NOMO-1 (cell line): ENCODE measurements around the gene ZNF716.
"Not testable (repeated sequence)": the region's sequence is repeated elsewhere in the genome, so short reads cannot be mapped to it uniquely, and the experiment has no call there.

Source experiments
- DNase-seq, 2 experiments: peaks; one replicate each; lab custom pipeline; 2025; ENCODE audit not compliant: unreplicated experiment in 2 of 2; lab: John Stamatoyannopoulos, UW

ZNF716 gene

GRCh38 chr7:57449904-57450303 is at the start of gene ZNF716:
ZNF716 (plus strand) TSS chr7:57450177; CDS start chr7:57450289, 112 bp downstream.
- DNase-seq, result no peak

GRCh38 chr7:57400531-57401155 is 49.3 kb upstream of the ZNF716 start:
- DNase-seq, result no peak

DNA sequence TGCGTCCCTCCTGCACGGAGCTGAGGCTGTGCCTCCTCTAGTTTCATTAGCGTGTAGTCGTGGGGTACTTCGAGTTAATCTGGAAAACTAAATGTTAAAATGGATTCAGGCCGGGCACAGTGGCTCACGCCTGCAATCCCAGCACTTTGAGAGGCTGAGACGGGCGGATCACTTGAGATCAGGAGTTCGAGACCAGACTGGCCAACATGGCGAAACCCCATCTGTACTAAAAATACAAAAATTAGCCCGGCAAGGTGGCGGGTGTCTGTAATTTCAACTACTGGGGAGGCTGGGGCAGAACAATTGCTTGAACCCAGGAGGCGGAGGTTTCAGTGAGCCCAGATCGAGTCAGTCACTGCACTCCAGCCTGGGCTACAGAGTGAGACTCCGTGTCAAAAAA is 46.9 kb upstream of the ZNF716 start:
- DNase-seq, result not testable (repeated sequence)

GRCh38 chr7:57403601-57404342 is 46.2 kb upstream of the ZNF716 start:
- DNase-seq, result no peak

DNA sequence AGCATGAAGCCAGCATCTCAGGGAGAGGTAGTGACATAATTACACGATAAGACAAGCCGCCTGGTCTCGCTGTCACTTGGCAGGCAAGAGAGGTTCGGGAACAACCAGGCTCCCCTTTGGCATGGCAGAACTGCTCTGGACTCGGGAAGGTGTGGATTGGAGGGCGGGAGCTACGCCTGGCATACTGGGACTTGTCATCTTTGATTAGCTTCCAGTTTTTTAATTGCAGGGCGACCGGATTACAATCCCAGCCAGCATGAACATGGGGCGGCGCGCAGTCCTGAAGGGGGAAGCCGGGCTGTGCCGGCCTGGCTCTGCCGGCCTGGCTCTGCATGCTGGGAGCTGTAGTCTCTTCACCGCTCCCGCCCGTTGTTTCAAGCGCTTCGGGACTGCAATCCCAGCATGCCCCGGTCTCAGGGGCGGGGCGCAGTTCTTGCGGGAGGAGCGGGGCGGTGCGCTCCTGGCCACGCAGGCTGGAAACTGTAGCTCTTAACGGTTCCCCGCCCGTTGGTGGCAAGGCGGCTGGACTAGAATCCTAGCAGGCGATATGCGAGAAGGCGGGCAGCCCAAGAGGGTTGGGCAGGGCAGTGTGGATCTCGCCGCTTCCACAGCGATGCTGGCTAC is 45.5 kb upstream of the ZNF716 start:
- no peak for DNase-seq

GRCh38 chr7:57404967-57405421 is 45.0 kb upstream of the ZNF716 start:
- no peak for DNase-seq

- no peak for DNase-seq
These were observed 42.9 kb upstream of the ZNF716 start for GRCh38 chr7:57407125-57407524.

- no peak for DNase-seq
These were observed 37.8 kb upstream of the ZNF716 start for GRCh38 chr7:57412168-57412567.

GRCh38 chr7:57412618-57413017 is 37.4 kb upstream of the ZNF716 start:
- no peak for DNase-seq

- DNase-seq, result no peak
These were observed 36.2 kb upstream of the ZNF716 start for GRCh38 chr7:57413529-57414398.

DNA sequence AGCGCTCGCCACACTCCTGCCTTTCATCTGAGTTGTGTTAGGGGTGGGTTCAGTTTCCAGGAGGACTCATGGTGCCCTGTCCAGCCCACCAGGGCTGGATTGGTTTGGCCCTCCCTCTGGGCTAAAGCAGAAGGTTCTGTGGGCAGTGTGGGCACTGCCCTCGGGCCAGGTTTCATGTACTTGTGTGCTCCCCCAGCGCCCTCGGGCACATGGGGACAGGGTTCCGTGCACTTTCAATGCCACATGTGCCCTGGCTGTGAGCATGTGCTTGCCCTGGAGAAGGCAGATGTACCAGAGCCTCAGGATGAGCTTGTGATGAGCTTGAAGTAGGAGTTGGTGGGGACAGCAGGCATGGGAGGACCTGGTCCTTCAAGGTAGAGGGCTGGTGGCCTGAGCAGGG is 35.6 kb upstream of the ZNF716 start:
- DNase-seq, result no peak

DNA sequence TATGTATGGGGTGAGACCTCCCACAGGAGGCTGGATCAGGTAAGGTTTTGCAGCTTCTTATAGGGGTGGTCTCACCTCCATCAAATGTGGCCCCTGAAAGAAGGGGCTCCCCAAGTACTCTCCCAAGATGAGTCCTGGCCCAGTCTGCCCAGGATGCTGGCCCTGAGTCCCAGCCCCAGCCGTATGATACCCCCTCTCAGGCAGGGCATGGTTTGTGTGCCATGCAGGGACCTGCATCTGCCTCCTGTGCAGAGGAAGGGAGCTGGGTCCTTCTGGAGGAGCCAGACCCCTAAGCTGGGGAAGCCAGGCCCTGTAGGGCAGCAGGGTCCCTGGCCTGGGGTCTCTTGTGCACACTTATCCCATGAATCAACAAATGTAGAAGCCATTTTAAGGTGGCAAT is 35.1 kb upstream of the ZNF716 start:
- no peak for DNase-seq

GRCh38 chr7:57415326-57415725 is 34.7 kb upstream of the ZNF716 start:
- no peak for DNase-seq

DNA sequence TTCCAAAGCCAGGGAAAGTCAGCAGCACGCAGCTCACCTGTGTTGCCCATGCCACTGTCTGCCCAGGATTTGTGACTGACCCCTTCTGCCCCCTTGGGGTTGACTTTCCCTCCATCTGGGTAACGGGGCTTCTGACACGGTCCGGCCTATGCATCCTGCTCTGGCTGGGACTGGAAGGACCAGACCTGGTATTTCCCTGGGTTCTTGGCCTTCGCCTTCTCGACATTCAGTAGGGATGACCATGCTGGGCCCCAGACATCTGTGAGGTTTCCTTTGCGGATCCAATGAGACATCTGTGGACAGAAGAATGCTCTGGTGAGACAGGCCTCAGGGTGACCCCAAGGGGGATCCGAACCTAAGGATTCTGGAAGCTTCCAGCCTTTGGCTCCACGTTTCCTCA is 34.2 kb upstream of the ZNF716 start:
- DNase-seq, result no peak

- DNase-seq, result no peak
These were observed 33.2 kb upstream of the ZNF716 start for GRCh38 chr7:57416601-57417358.

DNA sequence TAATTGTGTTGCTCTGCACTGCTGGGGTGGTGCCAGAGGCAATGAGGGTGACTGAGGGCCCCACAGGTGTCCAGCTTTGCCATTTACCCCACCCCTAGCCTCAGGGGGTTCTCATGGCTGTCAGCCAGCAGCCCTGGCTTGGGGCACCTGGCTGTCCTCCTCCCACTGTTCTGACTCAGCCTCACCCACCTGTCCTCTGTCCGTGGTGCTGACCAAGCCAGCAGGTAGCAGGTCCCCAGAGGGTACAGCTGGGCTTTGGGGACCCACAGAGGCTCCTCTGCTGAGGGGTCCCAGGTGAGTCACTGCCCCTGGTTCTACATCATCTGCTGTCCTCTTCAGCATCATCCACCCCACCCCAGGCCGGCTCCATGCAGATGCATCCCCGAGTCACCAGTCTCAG is 32.2 kb upstream of the ZNF716 start:
- no peak for DNase-seq

DNA sequence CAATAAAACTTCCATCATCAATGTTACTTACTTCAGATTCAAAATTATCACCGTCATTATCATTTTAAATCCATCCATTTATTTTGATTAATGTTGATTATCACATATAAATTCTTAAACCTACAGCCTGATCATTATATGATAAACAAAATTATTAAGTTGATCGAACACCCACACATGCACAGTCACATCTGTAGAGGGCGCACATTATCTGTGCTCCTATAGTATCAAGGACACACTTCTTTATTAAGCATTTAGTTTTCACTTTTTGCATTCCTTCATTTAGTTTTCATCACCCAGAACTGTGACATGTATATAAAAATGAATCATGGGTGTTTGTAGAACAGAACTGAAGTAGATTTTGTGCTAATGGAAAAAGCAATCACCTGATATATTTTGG is 26.2 kb upstream of the ZNF716 start:
- no peak for DNase-seq

GRCh38 chr7:57424515-57425238 is 25.3 kb upstream of the ZNF716 start:
- DNase-seq, result no peak

- no peak for DNase-seq
These were observed 24.6 kb upstream of the ZNF716 start for GRCh38 chr7:57425239-57425944.
